ENCODE measurements around the gene TATDN3. TPM values are rescaled to one million over a fixed set of nuclear protein-coding genes. Genes with fewer than 3 reads are reported as not detected.

The TATDN3 gene
- total and polyA plus RNA-seq, 2 of the 8 experiments (the other 6 are each of a cell fraction or from before 2014, with no cell fraction given): 6.9 to 19.4 TPM

- no peak overlapping the region for H2BK12ac ChIP-seq (ENCODE audit: low read depth, low read length)
- H2BK120ac ChIP-seq (replicated peaks; ENCODE audit: low read depth, low read length): no peak overlapping the region
- POLR2A ChIA-PET (ENCODE audit: partially characterized antibody): interaction anchor here (1.2 to 2.5 kb wide), 3 partner anchors 14 to 168 kb away, joined by 3 to 6 read pairs (median 4); partner anchors contain the start of genes FLVCR1, NSL1 and TATDN3
- no peak overlapping the region for H2AK5ac ChIP-seq (ENCODE audit: low read depth, low read length)
- no peak overlapping the region for H3K27ac ChIP-seq (ENCODE audit: low read depth, low read length)
- H2BK5ac ChIP-seq (ENCODE audit: low read depth, low read length): no peak overlapping the region
- H3K4me3 ChIP-seq (ENCODE audit: extremely low read depth in 1 of 4, insufficient read depth in 2 of 4, low read depth in 3 of 4, low read length in 4 of 4): no peak overlapping the region
- H3K27me3 ChIP-seq (replicated peaks in 1 of 4; ENCODE audit: control insufficient read depth in 3 of 4, extremely low read depth in 1 of 4, insufficient read depth in 3 of 4, low read length in 3 of 4): no peaks in the 10 kb centered on the region
- no peak overlapping the region for H2BK15ac ChIP-seq (ENCODE audit: low read length)
- WGBS, 2 experiments (ENCODE audit: extremely low coverage in 1 of 2, insufficient coverage in 1 of 2, insufficient read length in 1 of 2, insufficient replicate concordance in 2 of 2, low coverage in 1 of 2, low lambda C conversion rate in 2 of 2, missing lambda C conversion rate in 1 of 2): 90% methylated on average over 3 of the region's 3 CpGs; no CpG with 5 or more reads in 1 of the 2 experiments
- H3K18ac ChIP-seq (ENCODE audit: extremely low read depth, low read length): no peak overlapping the region
- no peaks in the 10 kb centered on the region for H3K4me1 ChIP-seq (replicated peaks in 1 of 4; ENCODE audit: control insufficient read depth in 3 of 4, insufficient read depth in 4 of 4, low read length in 3 of 4)
- peaks cover 0 to 5% of the 10 kb centered on the region in 2 experiments; a peak in 2 of 4 replicates for H3K9me3 ChIP-seq (ENCODE audit: insufficient read depth in 2 of 2, low read depth in 1 of 2, low read length in 1 of 2)
- no peak overlapping the region for H4K91ac ChIP-seq (replicated peaks; ENCODE audit: insufficient read length, low read length)
- no peak overlapping the region for H4K8ac ChIP-seq (ENCODE audit: extremely low read depth, insufficient read depth, low read length)
- H3K56ac ChIP-seq (replicated peaks; ENCODE audit: insufficient read length, low read depth, low read length): no peak overlapping the region
- no peak for DNase-seq (ENCODE audit: low read depth in 1 of 2, low spot score in 2 of 2)
- peaks cover 2% of the 10 kb centered on the region; the same call in 1 of the 2 replicates for H3K79me1 ChIP-seq (ENCODE audit: low read depth, low read length)
- no peak overlapping the region for H3K4me2 ChIP-seq (ENCODE audit: insufficient read depth in 1 of 2, low read depth in 2 of 2, low read length in 2 of 2)
- no peak overlapping the region for H3K14ac ChIP-seq (ENCODE audit: insufficient read length)
- H4K20me1 ChIP-seq (replicated peaks in 1 of 2; ENCODE audit: control insufficient read depth in 1 of 2, insufficient read depth in 2 of 2, low read length in 2 of 2): no peaks in the 10 kb centered on the region
- no peak for FAIRE-seq
- no peak overlapping the region for H2AFZ ChIP-seq (ENCODE audit: low read length)
- CTCF ChIA-PET (ENCODE audit: partially characterized antibody): interaction anchor here (0.6 to 3.0 kb wide), 8 partner anchors 16 to 1929 kb away, joined by 3 to 21 read pairs (median 4); no protein-coding TSS in a partner anchor
- no peak overlapping the region for H3K9ac ChIP-seq (replicated peaks in 1 of 4; ENCODE audit: extremely low read depth in 1 of 4, low read depth in 3 of 4, low read length in 3 of 4)
- H2BK20ac ChIP-seq (ENCODE audit: low read length): no peak overlapping the region
- no peak overlapping the region for H3K23ac ChIP-seq (ENCODE audit: insufficient read length)
- no peak overlapping the region for H4K5ac ChIP-seq (ENCODE audit: insufficient read length, low read depth, low read length)
- peaks cover 2 to 28% (median 18%) of the 10 kb centered on the region in 4 experiments for H3K36me3 ChIP-seq (ENCODE audit: control insufficient read depth in 2 of 4, insufficient read depth in 4 of 4, low read length in 3 of 4)
- H3K4ac ChIP-seq (replicated peaks; ENCODE audit: insufficient read length, low read depth, low read length): no peak overlapping the region
- peaks cover 0 to 14% of the 10 kb centered on the region in 2 experiments; a peak in 1 of 4 replicates for H3K79me2 ChIP-seq (ENCODE audit: control insufficient read depth in 1 of 2, insufficient read depth in 2 of 2, low read length in 2 of 2)
- H3K23me2 ChIP-seq (ENCODE audit: low read depth, low read length): no peaks in the 10 kb centered on the region
- TF ChIP-seq SP1 (IDR thresholded peaks at IDR 0.05; ENCODE audit: low read depth, low read length) (no peak), SAP30 (IDR thresholded peaks at IDR 0.05; ENCODE audit: insufficient read depth, insufficient replicate concordance, low read length) (no peak), CEBPB (IDR thresholded peaks at IDR 0.05; ENCODE audit: low read depth, low read length) (no peak), MAFK (IDR thresholded peaks at IDR 0.05; ENCODE audit: low read depth, low read length) (no peak), SIX5 (IDR thresholded peaks at IDR 0.05; ENCODE audit: low read depth, low read length) (no peak), RBBP5 (IDR thresholded peaks at IDR 0.05; ENCODE audit: borderline replicate concordance, low read depth, low read length) (no peak), RXRA (IDR thresholded peaks at IDR 0.05; ENCODE audit: insufficient read depth, low read depth, low read length) (no peak), EGR1 (IDR thresholded peaks at IDR 0.05; ENCODE audit: borderline replicate concordance, low read depth, low read length) (no peak), JUN (IDR thresholded peaks at IDR 0.05; ENCODE audit: low read depth, low read length) (no peak)
- TF ChIP-seq, protein P1, sequence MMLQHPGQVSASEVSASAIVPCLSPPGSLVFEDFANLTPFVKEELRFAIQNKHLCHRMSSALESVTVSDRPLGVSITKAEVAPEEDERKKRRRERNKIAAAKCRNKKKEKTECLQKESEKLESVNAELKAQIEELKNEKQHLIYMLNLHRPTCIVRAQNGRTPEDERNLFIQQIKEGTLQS (IDR thresholded peaks at IDR 0.05; ENCODE audit: insufficient read depth, low read depth, low read length): no peak
These were observed 14.5 kb upstream of the TATDN3 start for GRCh38 chr1:212777151-212777550.
